ENCODE measurements around the gene WDR77. TPM values are rescaled to one million over a fixed set of nuclear protein-coding genes. Genes with fewer than 3 reads are reported as not detected.

WDR77 gene
- total RNA-seq, 2 donors from 2014 or later: 24.9 to 40.6 TPM

DNA sequence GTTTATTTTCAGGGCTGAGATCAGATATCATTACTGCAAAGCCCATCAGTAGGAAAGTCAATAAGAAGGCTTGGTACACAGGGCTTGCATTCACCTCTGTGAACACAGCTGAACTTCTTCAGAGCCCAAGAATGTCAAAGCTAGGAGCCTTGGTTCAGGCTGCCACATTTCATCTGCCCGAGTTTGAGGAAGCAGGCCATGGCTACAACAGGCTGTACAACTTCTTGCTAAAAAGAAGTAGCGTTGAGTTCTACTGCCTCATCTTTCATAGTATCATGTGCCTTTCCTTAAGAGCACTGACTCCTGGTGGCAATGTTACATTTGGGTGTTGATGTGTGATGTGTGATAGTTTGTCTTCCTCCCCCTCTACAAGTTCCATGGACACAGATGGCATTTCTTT, 34.8 kb upstream of the WDR77 start:
- ATAC-seq (ENCODE audit: insufficient number of reproducible peaks, low FRiP score, low read depth): no peak
- Histone ChIP-seq H3K27me3 (replicated peaks; ENCODE audit: insufficient read depth) (no peaks in the 10 kb centered on the region), H3K27ac (no peak overlapping the region), H3K4me1 (ENCODE audit: control insufficient read depth in 1 of 2, low read depth in 2 of 2) (no peaks in the 10 kb centered on the region), H3K9me3 (no peaks in the 10 kb centered on the region), H3K4me3 (no peak overlapping the region), H3K36me3 (no peaks in the 10 kb centered on the region)
- TF ChIP-seq, protein P1, sequence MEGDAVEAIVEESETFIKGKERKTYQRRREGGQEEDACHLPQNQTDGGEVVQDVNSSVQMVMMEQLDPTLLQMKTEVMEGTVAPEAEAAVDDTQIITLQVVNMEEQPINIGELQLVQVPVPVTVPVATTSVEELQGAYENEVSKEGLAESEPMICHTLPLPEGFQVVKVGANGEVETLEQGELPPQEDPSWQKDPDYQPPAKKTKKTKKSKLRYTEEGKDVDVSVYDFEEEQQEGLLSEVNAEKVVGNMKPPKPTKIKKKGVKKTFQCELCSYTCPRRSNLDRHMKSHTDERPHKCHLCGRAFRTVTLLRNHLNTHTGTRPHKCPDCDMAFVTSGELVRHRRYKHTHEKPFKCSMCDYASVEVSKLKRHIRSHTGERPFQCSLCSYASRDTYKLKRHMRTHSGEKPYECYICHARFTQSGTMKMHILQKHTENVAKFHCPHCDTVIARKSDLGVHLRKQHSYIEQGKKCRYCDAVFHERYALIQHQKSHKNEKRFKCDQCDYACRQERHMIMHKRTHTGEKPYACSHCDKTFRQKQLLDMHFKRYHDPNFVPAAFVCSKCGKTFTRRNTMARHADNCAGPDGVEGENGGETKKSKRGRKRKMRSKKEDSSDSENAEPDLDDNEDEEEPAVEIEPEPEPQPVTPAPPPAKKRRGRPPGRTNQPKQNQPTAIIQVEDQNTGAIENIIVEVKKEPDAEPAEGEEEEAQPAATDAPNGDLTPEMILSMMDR (IDR thresholded peaks at IDR 0.05): no peak
- DNase-seq (ENCODE audit: low spot score): no peak

DNA sequence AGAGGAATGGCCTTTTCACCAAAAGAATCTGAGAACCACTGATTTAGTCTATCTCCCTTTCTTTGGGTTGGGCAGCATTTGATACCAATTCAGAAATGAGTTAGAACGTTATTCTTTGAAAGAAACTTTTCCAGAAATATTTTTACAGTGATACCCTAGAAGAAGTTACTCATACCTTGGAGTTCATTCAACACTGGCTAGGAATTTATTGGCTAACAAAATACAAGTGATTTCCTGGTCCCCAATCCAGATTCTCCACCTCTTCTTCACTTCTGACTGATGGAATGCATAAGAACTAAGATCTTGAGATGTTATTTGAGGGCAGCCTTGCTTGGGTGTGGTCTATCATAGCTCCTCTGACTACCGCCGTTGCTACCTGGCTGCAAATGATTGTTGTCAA, 34.1 kb upstream of the WDR77 start:
- DNase-seq (ENCODE audit: low spot score) (no peak), ATAC-seq (ENCODE audit: insufficient number of reproducible peaks, low FRiP score, low read depth) (no peak)
- Histone ChIP-seq H3K27ac (no peak overlapping the region), H3K36me3 (no peaks in the 10 kb centered on the region), H3K9me3 (no peaks in the 10 kb centered on the region), H3K4me1 (ENCODE audit: control insufficient read depth in 1 of 2, low read depth in 2 of 2) (no peaks in the 10 kb centered on the region), H3K4me3 (no peak overlapping the region), H3K27me3 (replicated peaks; ENCODE audit: insufficient read depth) (no peaks in the 10 kb centered on the region)
- TF ChIP-seq, protein P1 (IDR thresholded peaks at IDR 0.05): no peak

DNA sequence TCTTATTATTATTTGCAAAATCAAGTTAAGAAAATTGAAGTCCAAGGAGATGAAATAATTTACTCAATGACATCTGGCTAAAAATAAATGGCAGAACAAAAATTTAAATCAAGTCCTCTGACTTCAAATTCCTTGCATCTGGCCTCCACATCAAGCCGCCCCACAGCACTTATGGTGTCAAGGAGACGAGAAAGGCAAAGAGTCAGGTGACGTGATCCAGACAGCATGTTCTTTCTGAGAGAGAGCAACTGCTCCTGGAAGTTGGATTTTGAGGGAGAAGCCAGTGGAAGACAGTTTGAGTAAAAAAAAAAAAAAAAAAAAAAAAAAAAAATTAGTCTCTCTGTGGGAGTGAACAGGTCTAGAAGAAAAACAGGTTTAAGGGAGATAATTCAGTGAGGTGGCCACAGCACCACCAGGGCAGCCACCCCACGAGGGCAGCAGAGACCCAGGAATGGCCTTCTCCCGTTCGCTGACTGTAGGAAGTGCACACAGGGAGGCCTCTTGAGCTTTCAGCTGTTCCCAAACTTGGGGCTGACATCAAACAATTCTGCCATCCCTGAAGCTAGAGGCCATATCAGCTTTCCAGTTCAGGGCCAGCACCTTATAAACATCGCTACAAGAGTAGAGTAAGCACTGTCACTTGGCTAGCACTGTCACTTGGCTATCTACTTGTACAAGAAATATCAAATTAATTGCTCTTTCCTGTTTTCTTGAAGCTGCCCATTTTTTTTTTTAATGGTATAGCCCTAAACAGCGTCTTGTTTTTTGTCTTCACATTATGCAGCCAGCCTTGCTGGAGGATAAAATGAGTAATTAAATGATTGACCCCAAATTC, 32.5 kb upstream of the WDR77 start:
- ATAC-seq (ENCODE audit: insufficient number of reproducible peaks, low FRiP score, low read depth): peak; percentile 69
- Histone ChIP-seq H3K27me3 (replicated peaks; ENCODE audit: insufficient read depth) (no peaks in the 10 kb centered on the region), H3K36me3 (no peaks in the 10 kb centered on the region), H3K4me1 (ENCODE audit: control insufficient read depth in 1 of 2, low read depth in 2 of 2) (no peaks in the 10 kb centered on the region), H3K27ac (no peak overlapping the region), H3K9me3 (no peaks in the 10 kb centered on the region), H3K4me3 (no peak overlapping the region)
- TF ChIP-seq, protein P1 (IDR thresholded peaks at IDR 0.05): peak; percentile 67
- DNase-seq (ENCODE audit: low spot score): peak; percentile 26

DNA sequence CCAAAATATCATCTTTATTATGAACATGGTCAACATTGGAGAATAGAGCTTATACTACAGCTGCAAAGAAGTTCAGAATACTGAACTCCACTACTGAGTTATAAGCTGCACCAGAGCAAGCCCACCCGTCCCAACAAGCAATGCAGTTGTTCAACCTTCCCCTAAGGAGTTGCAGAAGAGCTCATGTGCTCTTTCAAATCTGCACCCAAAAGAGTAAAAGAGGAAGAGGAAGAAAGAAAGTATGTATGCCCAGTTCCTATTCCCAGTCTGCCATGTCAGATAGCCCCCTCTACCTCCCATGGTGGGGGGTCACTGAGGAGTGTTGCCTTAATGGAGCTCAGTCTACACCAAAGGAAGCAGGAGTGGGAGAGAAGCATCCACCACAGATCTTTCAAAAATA, 31.6 kb upstream of the WDR77 start:
- no peak overlapping the region for H3K4me3 ChIP-seq
- no peaks in the 10 kb centered on the region for H3K4me1 ChIP-seq (ENCODE audit: control insufficient read depth in 1 of 2, low read depth in 2 of 2)
- no peaks in the 10 kb centered on the region for H3K36me3 ChIP-seq
- H3K27me3 ChIP-seq (replicated peaks; ENCODE audit: insufficient read depth): no peaks in the 10 kb centered on the region
- ATAC-seq (ENCODE audit: insufficient number of reproducible peaks, low FRiP score, low read depth) (no peak), DNase-seq (ENCODE audit: low spot score) (no peak)
- no peaks in the 10 kb centered on the region for H3K9me3 ChIP-seq
- TF ChIP-seq, protein P1 (IDR thresholded peaks at IDR 0.05): no peak
- H3K27ac ChIP-seq: no peak overlapping the region

DNA sequence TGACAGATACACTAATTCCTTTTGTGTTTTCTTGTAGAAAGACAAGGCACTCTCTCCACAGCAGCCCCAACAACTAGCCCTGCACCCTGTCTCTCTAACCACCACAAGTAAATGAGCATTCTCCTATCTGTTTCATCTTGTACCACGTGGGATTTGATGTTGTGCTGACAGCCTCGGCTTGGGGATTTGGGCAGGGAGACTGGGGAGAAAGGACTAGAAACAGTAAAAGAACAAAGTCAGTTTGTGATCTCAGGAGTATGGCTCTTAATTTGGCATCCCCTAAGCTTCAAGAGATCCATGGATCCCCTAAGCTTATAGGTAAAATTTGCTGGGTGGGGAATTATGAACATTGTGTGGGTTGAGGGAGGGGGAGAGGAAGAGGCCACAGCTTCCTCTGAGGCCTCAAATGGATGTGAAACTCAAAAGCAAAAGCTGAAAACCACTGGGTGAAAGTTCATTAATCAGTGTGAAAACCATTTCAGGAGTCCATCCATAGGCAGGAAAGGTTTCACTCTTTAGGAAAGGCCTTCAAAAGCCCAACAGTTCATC, 27.8 kb upstream of the WDR77 start:
- H3K27ac ChIP-seq: no peak overlapping the region
- peaks cover 7% of the 10 kb centered on the region in 2 donors for H3K4me1 ChIP-seq (ENCODE audit: control insufficient read depth in 1 of 2, low read depth in 2 of 2)
- no peaks in the 10 kb centered on the region for H3K9me3 ChIP-seq
- H3K4me3 ChIP-seq: no peak overlapping the region
- ATAC-seq (ENCODE audit: insufficient number of reproducible peaks, low FRiP score, low read depth) (no peak), DNase-seq (ENCODE audit: low spot score) (no peak)
- no peaks in the 10 kb centered on the region for H3K27me3 ChIP-seq (replicated peaks; ENCODE audit: insufficient read depth)
- TF ChIP-seq, protein P1 (IDR thresholded peaks at IDR 0.05): no peak
- no peaks in the 10 kb centered on the region for H3K36me3 ChIP-seq

Measured in thoracic aorta (tissue), 2 donors.